Endothelial cell of umbilical vein (primary cell): ENCODE results near the gene KPNB1. TPM values are rescaled to one million over a fixed set of nuclear protein-coding genes. Genes with fewer than 3 reads are reported as not detected.

Source experiments
- BruUV-seq: library from RNA; stranded (reverse); fragments of 400-500 nt; replicated peaks from 2 replicates; lab custom pipeline; 2021; lab: Mats Ljungman, UMichigan
- CTCF ChIA-PET: fragments of 300-600, 350-600 bp; sonication (Branson Sonifier 250); formaldehyde crosslinking; loops from one replicate; lab custom pipeline; 2021; ENCODE audit warnings: antibody characterized with exemption, inconsistent platforms; lab: Charles Lee
- POLR2A ChIA-PET: fragments of 300-600, 350-600 bp; sonication (Branson Sonifier 250); formaldehyde crosslinking; loops from one replicate; lab custom pipeline; 2021; ENCODE audit warnings: antibody characterized with exemption, inconsistent platforms; lab: Charles Lee
- DNase-seq: peaks from one replicate; pipeline ENCODE4 v3.0.0-alpha.2; 2011; ENCODE audit warnings: low read depth, low spot score
- FAIRE-seq: peaks from 2 replicates; lab custom pipeline; 2011; peaks lifted over from hg19 to GRCh38; lab: Jason Lieb, UNC
- H2AFZ ChIP-seq: 2 replicates; pipeline ENCODE4 v1.6.0; 2012; ENCODE audit warnings: low read depth, low read length, control low read depth, inconsistent platforms
- H3K27ac ChIP-seq: 2 replicates; pipeline ENCODE4 v1.5.1; 2011; ENCODE audit warnings: low read depth, mild to moderate bottlenecking, control low read depth, low read length, moderate library complexity; ENCODE audit not compliant: insufficient read depth
- H3K27me3 ChIP-seq, 2 experiments: 2 replicates each; pipeline versions ENCODE4 v1.6.0 to v1.6.1; 2011; ENCODE audit warnings: low read length in 2 of 2, mixed read lengths in 1 of 2; ENCODE audit not compliant: control insufficient read depth in 2 of 2, insufficient read depth in 2 of 2
- H3K36me3 ChIP-seq, 2 experiments: 2 replicates in 1 of 2; 3 replicates in 1 of 2; pipeline ENCODE4 v1.5.1; 2011; ENCODE audit warnings: low read length in 2 of 2, mild to moderate bottlenecking in 1 of 2, moderate library complexity in 1 of 2; ENCODE audit not compliant: control insufficient read depth in 2 of 2, insufficient read depth in 2 of 2; ENCODE audit errors: extremely low read depth in 1 of 2
- H3K4me1 ChIP-seq: 3 replicates; pipeline ENCODE4 v1.5.1; 2011; ENCODE audit warnings: mild to moderate bottlenecking, low read length; ENCODE audit not compliant: control insufficient read depth, insufficient read depth; ENCODE audit errors: extremely low read depth
- H3K4me2 ChIP-seq: 2 replicates; pipeline ENCODE4 v1.6.1; 2011; ENCODE audit warnings: low read length, control low read depth, mixed read lengths; ENCODE audit not compliant: insufficient read depth
- H3K4me3 ChIP-seq, 3 experiments: fragments of 200-600 bp in 1 of 3; sonication (generic), shearing (Covaris generic) in 1 of 3; replicated peaks in 1 of 3; 2 replicates each; pipeline ENCODE4 v1.5.1; 2011 to 2016; ENCODE audit warnings: control low read depth in 3 of 3, low read length in 3 of 3, mild to moderate bottlenecking in 2 of 3, inconsistent platforms in 1 of 3, low read depth in 1 of 3, moderate library complexity in 1 of 3; ENCODE audit not compliant: insufficient read depth in 1 of 3
- H3K79me2 ChIP-seq: 2 replicates; pipeline ENCODE4 v1.6.0; 2012; ENCODE audit warnings: low read length, inconsistent platforms; ENCODE audit not compliant: control insufficient read depth, insufficient read depth
- H3K9ac ChIP-seq: replicated peaks from 2 replicates; pipeline ENCODE3; 2011; ENCODE audit warnings: low read length, control low read depth; ENCODE audit not compliant: insufficient read depth; ENCODE audit errors: extremely low read depth
- H3K9me1 ChIP-seq: replicated peaks from 3 replicates; pipeline ENCODE4 v1.6.0; 2011; ENCODE audit warnings: mild to moderate bottlenecking, low read length; ENCODE audit not compliant: control insufficient read depth, insufficient read depth; ENCODE audit errors: extremely low read depth
- H3K9me3 ChIP-seq: replicated peaks from 2 replicates; pipeline ENCODE4 v1.5.1; 2012; ENCODE audit warnings: low read length, inconsistent platforms; ENCODE audit not compliant: control insufficient read depth, insufficient read depth
- H4K20me1 ChIP-seq: replicated peaks from 2 replicates; pipeline ENCODE3; 2011; ENCODE audit warnings: mild to moderate bottlenecking, low read length; ENCODE audit not compliant: control insufficient read depth, insufficient read depth; ENCODE audit errors: extremely low read depth
- CTCF ChIP-seq, 2 donors: IDR thresholded peaks; 1 replicate in 1 of 2; 2 replicates in 1 of 2; pipeline ENCODE4 v1.5.1; 2011; ENCODE audit warnings: low read length in 2 of 2, mild to moderate bottlenecking in 2 of 2, moderate library complexity in 2 of 2, control low read depth in 1 of 2, inconsistent platforms in 1 of 2, low read depth in 1 of 2; ENCODE audit not compliant: insufficient read depth in 1 of 2; ENCODE audit errors: extremely low read depth in 1 of 2
- FOS ChIP-seq: IDR thresholded peaks from 2 replicates; pipeline ENCODE4 v1.6.1; 2011; ENCODE audit warnings: mild to moderate bottlenecking, low read length, moderate library complexity, borderline replicate concordance; ENCODE audit not compliant: insufficient read depth
- GATA2 ChIP-seq: IDR thresholded peaks from 2 replicates; pipeline ENCODE4 v1.7.0; 2011; ENCODE audit warnings: low read depth, mild to moderate bottlenecking, moderate library complexity, mixed read lengths, low read length; ENCODE audit not compliant: insufficient read length, insufficient read depth
- JUN ChIP-seq: IDR thresholded peaks from 2 replicates; pipeline ENCODE4 v1.6.1; 2011; ENCODE audit warnings: borderline replicate concordance, low read depth; ENCODE audit not compliant: insufficient read length, insufficient read depth
- MAX ChIP-seq: IDR thresholded peaks from 2 replicates; pipeline ENCODE4 v1.6.1; 2011; ENCODE audit not compliant: insufficient read depth, insufficient read length
- MYC ChIP-seq: IDR thresholded peaks from one replicate; pipeline ENCODE4 v1.6.1; 2011; ENCODE audit warnings: mild to moderate bottlenecking, low read depth, low read length
- POLR2A ChIP-seq: IDR thresholded peaks from 2 replicates; pipeline ENCODE4 v1.6.1; 2012; ENCODE audit warnings: low read depth, mild to moderate bottlenecking, control low read depth, low read length
- POLR2AphosphoS5 ChIP-seq: IDR thresholded peaks from 2 replicates; pipeline ENCODE4 v1.6.1; 2012; ENCODE audit warnings: low read depth, mild to moderate bottlenecking, control low read depth, low read length, moderate library complexity; ENCODE audit not compliant: insufficient read depth
- dilution Hi-C: fragments of 300-500 bp; cut with MboI; formaldehyde crosslinking; loops from one replicate; pipeline ENCODE4 v1.15.0; 2019; ENCODE audit warnings: low sequenced_read_pairs; ENCODE audit not compliant: extremely low pct_ligation_motif_present
- intact Hi-C: fragments of 100-400 bp; cut with micrococcal nuclease; formaldehyde crosslinking; loops from one replicate; pipeline ENCODE4 v1.10.0; 2022
- polyA plus RNA-seq, 4 experiments: library from polyadenylated mRNA; depleted of rRNA in 3 of 4; stranded (reverse) in 3 of 4; unstranded in 1 of 4; fragments of >200 nt; gene quantifications; 2 replicates each; pipeline versions ENCODE4 v1.2.1 to v1.2.3, GENCODE V29; 2011 to 2012; ENCODE audit warnings: missing spikeins in 1 of 4
- total RNA-seq: library from RNA; stranded (reverse); gene quantifications from 2 replicates; pipeline ENCODE4 v1.2.3, GENCODE V29; 2021

Gene KPNB1
- total and polyA plus RNA-seq, 2 donors (not counting 3 experiments of a cell fraction or from before 2014, with no cell fraction given): 119 to 495 TPM

GRCh38 chr17:47731396-47731795, 81.7 kb downstream of the KPNB1 start:
- DNase-seq: no peak
- dilution Hi-C loops (no loop called here), intact Hi-C loops (no loop called here)
- Histone ChIP-seq H3K9me3 (no peaks in the 10 kb centered on the region), H3K9ac (no peak overlapping the region), H3K27me3 (peaks cover 36 to 37% of the 10 kb centered on the region in 2 experiments), H3K4me3 (no peak overlapping the region), H3K4me1 (no peaks in the 10 kb centered on the region), H2AFZ (no peak overlapping the region), H3K27ac (no peak overlapping the region), H3K9me1 (no peaks in the 10 kb centered on the region), H3K4me2 (no peak overlapping the region), H3K36me3 (no peaks in the 10 kb centered on the region), H4K20me1 (no peaks in the 10 kb centered on the region), H3K79me2 (no peaks in the 10 kb centered on the region)
- POLR2A ChIA-PET: no interaction called here
- TF ChIP-seq MAX (no peak), CTCF (IDR thresholded peaks at IDR 0.05; ENCODE audit: extremely low read depth in 1 of 2, insufficient read depth in 1 of 2, low read depth in 1 of 2, low read length in 2 of 2) (no peak), GATA2 (no peak), FOS (no peak), MYC (no peak), POLR2AphosphoS5 (no peak), JUN (no peak), POLR2A (no peak)
- no peak for FAIRE-seq
- CTCF ChIA-PET: interaction anchor here (0.6 to 1.5 kb wide), 4 partner anchors 12 to 32 kb away, joined by 3 read pairs; no protein-coding TSS in a partner anchor
- BruUV-seq: no TSS peak
